ENCODE results near the gene SLC39A9. TPM values are rescaled to one million over a fixed set of nuclear protein-coding genes. Genes with fewer than 3 reads are reported as not detected.

Gene SLC39A9
- total and polyA plus RNA-seq, 4 donors: 28.7 to 140 (median 43.1) TPM

DNA sequence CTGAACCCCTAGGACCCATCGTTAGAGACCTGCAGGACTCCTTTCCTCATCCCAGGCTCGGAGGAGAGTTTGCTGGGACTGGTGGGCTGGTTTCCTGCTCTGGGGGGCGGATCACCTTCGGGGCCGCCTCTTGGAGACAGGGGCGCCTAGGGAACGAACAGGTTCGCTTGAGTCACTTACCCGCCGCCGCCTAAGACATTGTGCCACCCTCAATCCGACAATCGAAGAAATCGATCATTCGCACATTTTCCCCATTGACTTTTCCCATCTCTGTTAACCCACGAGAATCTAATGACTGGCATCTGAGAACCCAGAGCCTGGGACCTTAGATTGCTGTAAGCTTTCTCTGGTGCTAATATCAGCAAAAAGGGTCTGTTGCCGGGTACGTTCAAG lies 322 bp downstream of the SLC39A9 start:
- Histone ChIP-seq H3K9me3 (ENCODE audit: control insufficient read depth in 4 of 4, low read length in 3 of 4) (no peaks in the 10 kb centered on the region), H3K4me3 (ENCODE audit: low read depth in 1 of 3, low read length in 3 of 3) (peak overlapping the region; percentile 89 to 100 (median 93)), H3K27me3 (ENCODE audit: control insufficient read depth in 4 of 4, insufficient read depth in 4 of 4, low read length in 3 of 4) (no peaks in the 10 kb centered on the region), H3K9ac (ENCODE audit: low read depth in 1 of 2, low read length in 2 of 2) (peak overlapping the region; percentile 62 to 96), H3K27ac (ENCODE audit: low read depth in 1 of 2, low read length in 2 of 2) (peak overlapping the region; percentile 86 to 95), H3K36me3 (ENCODE audit: control insufficient read depth in 4 of 4, insufficient read depth in 3 of 4, low read depth in 1 of 4, low read length in 3 of 4) (peaks cover 2 to 23% (median 15%) of the 10 kb centered on the region in 4 donors), H3K4me1 (ENCODE audit: control insufficient read depth in 4 of 4, insufficient read depth in 4 of 4, low read length in 3 of 4) (peaks cover 5 to 37% (median 33%) of the 10 kb centered on the region in 4 donors)
- TF ChIP-seq YY1 (IDR thresholded peaks at IDR 0.05): peak; percentile 58
- TF ChIP-seq JUND (IDR thresholded peaks at IDR 0.05): no peak
- DNase-seq (ENCODE audit: low spot score): no peak
- WGBS: under 1% methylated on average over 18 of the region's 18 CpGs

DNA sequence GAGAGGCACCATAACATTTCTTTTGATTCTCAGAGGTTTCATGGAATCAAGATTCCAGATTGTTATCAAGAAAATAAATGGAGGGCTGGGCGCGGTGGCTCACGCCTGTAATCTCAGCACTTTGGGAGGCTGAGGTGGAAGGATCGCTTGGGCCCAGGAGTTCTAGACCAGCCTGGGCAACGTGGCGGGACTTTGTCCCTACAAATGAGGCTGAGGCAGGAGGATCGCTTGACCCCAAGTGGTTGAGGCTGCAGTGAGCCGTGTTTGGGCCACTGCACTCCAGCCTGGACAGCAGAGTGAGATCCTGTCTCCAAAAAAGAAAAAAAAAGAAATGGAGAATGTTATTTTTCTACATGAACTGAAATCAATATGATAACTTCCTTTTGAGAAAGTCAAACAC lies 1.3 kb downstream of the SLC39A9 start:
- H3K4me1 ChIP-seq (ENCODE audit: control insufficient read depth in 4 of 4, insufficient read depth in 4 of 4, low read length in 3 of 4): peaks cover 5 to 37% (median 33%) of the 10 kb centered on the region in 4 donors
- H3K4me3 ChIP-seq (ENCODE audit: low read depth in 1 of 3, low read length in 3 of 3): peak overlapping the region; percentile 89 to 100 (median 93)
- no peak overlapping the region for H3K27ac ChIP-seq (ENCODE audit: low read depth in 1 of 2, low read length in 2 of 2)
- H3K27me3 ChIP-seq (ENCODE audit: control insufficient read depth in 4 of 4, insufficient read depth in 4 of 4, low read length in 3 of 4): no peaks in the 10 kb centered on the region
- TF ChIP-seq, protein P1, sequence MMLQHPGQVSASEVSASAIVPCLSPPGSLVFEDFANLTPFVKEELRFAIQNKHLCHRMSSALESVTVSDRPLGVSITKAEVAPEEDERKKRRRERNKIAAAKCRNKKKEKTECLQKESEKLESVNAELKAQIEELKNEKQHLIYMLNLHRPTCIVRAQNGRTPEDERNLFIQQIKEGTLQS (IDR thresholded peaks at IDR 0.05): no peak
- TF ChIP-seq, protein P2, sequence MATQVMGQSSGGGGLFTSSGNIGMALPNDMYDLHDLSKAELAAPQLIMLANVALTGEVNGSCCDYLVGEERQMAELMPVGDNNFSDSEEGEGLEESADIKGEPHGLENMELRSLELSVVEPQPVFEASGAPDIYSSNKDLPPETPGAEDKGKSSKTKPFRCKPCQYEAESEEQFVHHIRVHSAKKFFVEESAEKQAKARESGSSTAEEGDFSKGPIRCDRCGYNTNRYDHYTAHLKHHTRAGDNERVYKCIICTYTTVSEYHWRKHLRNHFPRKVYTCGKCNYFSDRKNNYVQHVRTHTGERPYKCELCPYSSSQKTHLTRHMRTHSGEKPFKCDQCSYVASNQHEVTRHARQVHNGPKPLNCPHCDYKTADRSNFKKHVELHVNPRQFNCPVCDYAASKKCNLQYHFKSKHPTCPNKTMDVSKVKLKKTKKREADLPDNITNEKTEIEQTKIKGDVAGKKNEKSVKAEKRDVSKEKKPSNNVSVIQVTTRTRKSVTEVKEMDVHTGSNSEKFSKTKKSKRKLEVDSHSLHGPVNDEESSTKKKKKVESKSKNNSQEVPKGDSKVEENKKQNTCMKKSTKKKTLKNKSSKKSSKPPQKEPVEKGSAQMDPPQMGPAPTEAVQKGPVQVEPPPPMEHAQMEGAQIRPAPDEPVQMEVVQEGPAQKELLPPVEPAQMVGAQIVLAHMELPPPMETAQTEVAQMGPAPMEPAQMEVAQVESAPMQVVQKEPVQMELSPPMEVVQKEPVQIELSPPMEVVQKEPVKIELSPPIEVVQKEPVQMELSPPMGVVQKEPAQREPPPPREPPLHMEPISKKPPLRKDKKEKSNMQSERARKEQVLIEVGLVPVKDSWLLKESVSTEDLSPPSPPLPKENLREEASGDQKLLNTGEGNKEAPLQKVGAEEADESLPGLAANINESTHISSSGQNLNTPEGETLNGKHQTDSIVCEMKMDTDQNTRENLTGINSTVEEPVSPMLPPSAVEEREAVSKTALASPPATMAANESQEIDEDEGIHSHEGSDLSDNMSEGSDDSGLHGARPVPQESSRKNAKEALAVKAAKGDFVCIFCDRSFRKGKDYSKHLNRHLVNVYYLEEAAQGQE (IDR thresholded peaks at IDR 0.05): no peak
- TF ChIP-seq YY1 (IDR thresholded peaks at IDR 0.05) (no peak), CTCF (IDR thresholded peaks at IDR 0.05; ENCODE audit: low read depth, low read length, missing input control) (no peak)
- H3K9me3 ChIP-seq (ENCODE audit: control insufficient read depth in 4 of 4, low read length in 3 of 4): no peaks in the 10 kb centered on the region
- 95% methylated on average over 8 of the region's 8 CpGs for WGBS
- H3K36me3 ChIP-seq (ENCODE audit: control insufficient read depth in 4 of 4, insufficient read depth in 3 of 4, low read depth in 1 of 4, low read length in 3 of 4): peaks cover 0 to 14% (median 8%) of the 10 kb centered on the region in 4 donors
- H3K9ac ChIP-seq (ENCODE audit: low read depth in 1 of 2, low read length in 2 of 2): peak overlapping the region in 1 of 2 donors; percentile 96
- no peak for DNase-seq (ENCODE audit: low spot score)

DNA sequence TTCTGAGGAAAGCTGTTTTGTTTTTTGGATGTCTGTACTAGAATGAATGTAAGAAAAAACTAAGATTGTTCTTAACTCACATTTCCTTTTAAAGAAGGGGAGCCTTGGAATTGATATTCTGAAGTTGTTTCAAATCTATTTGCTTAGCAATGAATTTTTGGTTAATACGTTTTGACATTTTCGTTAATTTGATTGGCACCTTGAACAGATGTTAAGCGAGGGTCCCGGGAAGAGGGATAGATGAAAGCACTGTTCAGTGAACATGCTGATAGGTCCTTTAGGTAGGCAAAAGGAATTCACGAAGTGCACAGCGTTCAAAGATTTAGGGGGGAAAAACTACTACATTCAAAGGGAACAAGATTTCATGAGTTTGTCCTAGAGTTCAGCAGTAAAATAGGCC lies 1.7 kb downstream of the SLC39A9 start:
- DNase-seq (ENCODE audit: low spot score): no peak
- peak overlapping the region in 1 of 2 donors; percentile 30 for H3K9ac ChIP-seq (ENCODE audit: low read depth in 1 of 2, low read length in 2 of 2)
- no peak overlapping the region for H3K4me3 ChIP-seq (ENCODE audit: low read depth in 1 of 3, low read length in 3 of 3)
- H3K36me3 ChIP-seq (ENCODE audit: control insufficient read depth in 4 of 4, insufficient read depth in 3 of 4, low read depth in 1 of 4, low read length in 3 of 4): peaks cover 0 to 10% (median 4%) of the 10 kb centered on the region in 4 donors
- H3K9me3 ChIP-seq (ENCODE audit: control insufficient read depth in 4 of 4, low read length in 3 of 4): no peaks in the 10 kb centered on the region
- peaks cover 5 to 37% (median 33%) of the 10 kb centered on the region in 4 donors for H3K4me1 ChIP-seq (ENCODE audit: control insufficient read depth in 4 of 4, insufficient read depth in 4 of 4, low read length in 3 of 4)
- 89% methylated on average over 6 of the region's 6 CpGs for WGBS
- H3K27ac ChIP-seq (ENCODE audit: low read depth in 1 of 2, low read length in 2 of 2): no peak overlapping the region
- no peaks in the 10 kb centered on the region for H3K27me3 ChIP-seq (ENCODE audit: control insufficient read depth in 4 of 4, insufficient read depth in 4 of 4, low read length in 3 of 4)
- TF ChIP-seq JUND (IDR thresholded peaks at IDR 0.05) (no peak), FOXA1 (IDR thresholded peaks at IDR 0.05) (no peak), CTCF (IDR thresholded peaks at IDR 0.05; ENCODE audit: low read depth, low read length, missing input control) (no peak), GABPA (IDR thresholded peaks at IDR 0.05 in 1 of 2, conservative IDR thresholded peaks at IDR 0.05 in 1 of 2) (no peak), RXRA (IDR thresholded peaks at IDR 0.05) (no peak), RAD21 (IDR thresholded peaks at IDR 0.05) (no peak), NR2F2 (IDR thresholded peaks at IDR 0.05) (no peak), SP1 (IDR thresholded peaks at IDR 0.05) (no peak), EGR1 (IDR thresholded peaks at IDR 0.05; ENCODE audit: low read depth in 2 of 2) (no peak), HNF4G (IDR thresholded peaks at IDR 0.05) (no peak), FOXA2 (IDR thresholded peaks at IDR 0.05) (no peak)
- TF ChIP-seq, protein P2 (IDR thresholded peaks at IDR 0.05): no peak
- TF ChIP-seq, protein P3, sequence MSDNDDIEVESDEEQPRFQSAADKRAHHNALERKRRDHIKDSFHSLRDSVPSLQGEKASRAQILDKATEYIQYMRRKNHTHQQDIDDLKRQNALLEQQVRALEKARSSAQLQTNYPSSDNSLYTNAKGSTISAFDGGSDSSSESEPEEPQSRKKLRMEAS (IDR thresholded peaks at IDR 0.05): no peak
- TF ChIP-seq, protein P1 (IDR thresholded peaks at IDR 0.05): no peak

Measured in liver (tissue), 9 donors.